Astrocyte (in vitro differentiated cells and primary cell): ENCODE measurements around the gene CAPSL.

Experiments used
- EZH2 ChIP-seq: IDR thresholded peaks from 2 replicates; pipeline ENCODE4 v1.6.1; 2012; ENCODE audit warnings: mild to moderate bottlenecking, low read length, inconsistent platforms; ENCODE audit not compliant: insufficient read depth
- TF ChIP-seq, protein P1 (sequence below): IDR thresholded peaks from 2 replicates; pipeline ENCODE4 v1.5.1; 2011; ENCODE audit warnings: low read depth, mild to moderate bottlenecking, inconsistent platforms, low read length, moderate library complexity; ENCODE audit not compliant: insufficient read depth

DNA sequence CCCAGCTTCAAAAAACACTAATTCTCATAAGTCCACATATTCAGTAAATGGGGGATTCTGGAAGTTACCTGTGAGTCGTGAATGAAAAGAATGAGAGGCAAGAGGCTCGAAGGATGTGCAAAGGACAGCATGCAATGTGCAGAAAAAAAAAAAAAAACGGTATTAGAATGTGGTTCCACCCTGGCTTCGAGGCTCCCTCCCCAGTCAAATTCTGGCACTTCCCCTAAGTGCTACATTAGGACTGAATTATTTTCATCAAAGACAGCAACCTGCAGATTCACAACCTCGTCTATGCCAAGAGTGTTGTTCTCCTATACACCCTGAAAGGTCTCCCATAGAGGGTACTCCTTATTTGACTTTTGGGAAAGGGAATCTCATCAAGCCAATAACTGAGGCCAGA is 16.5 kb downstream of the CAPSL start:
- TF ChIP-seq, protein P1, sequence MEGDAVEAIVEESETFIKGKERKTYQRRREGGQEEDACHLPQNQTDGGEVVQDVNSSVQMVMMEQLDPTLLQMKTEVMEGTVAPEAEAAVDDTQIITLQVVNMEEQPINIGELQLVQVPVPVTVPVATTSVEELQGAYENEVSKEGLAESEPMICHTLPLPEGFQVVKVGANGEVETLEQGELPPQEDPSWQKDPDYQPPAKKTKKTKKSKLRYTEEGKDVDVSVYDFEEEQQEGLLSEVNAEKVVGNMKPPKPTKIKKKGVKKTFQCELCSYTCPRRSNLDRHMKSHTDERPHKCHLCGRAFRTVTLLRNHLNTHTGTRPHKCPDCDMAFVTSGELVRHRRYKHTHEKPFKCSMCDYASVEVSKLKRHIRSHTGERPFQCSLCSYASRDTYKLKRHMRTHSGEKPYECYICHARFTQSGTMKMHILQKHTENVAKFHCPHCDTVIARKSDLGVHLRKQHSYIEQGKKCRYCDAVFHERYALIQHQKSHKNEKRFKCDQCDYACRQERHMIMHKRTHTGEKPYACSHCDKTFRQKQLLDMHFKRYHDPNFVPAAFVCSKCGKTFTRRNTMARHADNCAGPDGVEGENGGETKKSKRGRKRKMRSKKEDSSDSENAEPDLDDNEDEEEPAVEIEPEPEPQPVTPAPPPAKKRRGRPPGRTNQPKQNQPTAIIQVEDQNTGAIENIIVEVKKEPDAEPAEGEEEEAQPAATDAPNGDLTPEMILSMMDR, result no peak
- TF ChIP-seq EZH2, result no peak
